ENCODE measurements around the gene TUB. TPM values are rescaled to one million over a fixed set of nuclear protein-coding genes. Genes with fewer than 3 reads are reported as not detected.

Gene TUB
- not detected for total RNA-seq

- POLR2A ChIA-PET: interaction anchor here (1.4 kb wide), 1 partner anchor 10 kb away, joined by 3 read pairs; no protein-coding TSS in a partner anchor
- no peak within 1 kb of the TSS for H3K27ac Mint-ChIP-seq
- peaks cover 3% of the 10 kb centered on the region for H3K4me1 Mint-ChIP-seq (ENCODE audit: low read depth)
- no peaks in the 10 kb centered on the region for H3K9me3 Mint-ChIP-seq (ENCODE audit: insufficient read depth)
- DNase-seq (no peak), ATAC-seq (peak; percentile 63)
- H3K36me3 Mint-ChIP-seq (ENCODE audit: low read depth): no peaks in the 10 kb centered on the region
- CTCF ChIA-PET: interaction anchor here (1.0 kb wide), 1 partner anchor 48 kb away, joined by 3 read pairs; no protein-coding TSS in a partner anchor
- H3K27me3 Mint-ChIP-seq (ENCODE audit: low read depth): peaks cover 50% of the 10 kb centered on the region
- H3K4me3 Mint-ChIP-seq: peak within 1 kb of the TSS; percentile 26
Observed at GRCh38 chr11:8080674-8081590, at the start of gene TUB. Gene TUB, plus strand, starts transcription at chr11:8081211. Its CDS starts 300 bp downstream, at chr11:8081511.

GRCh38 chr11:8031248-8032115 is 49.5 kb upstream of the TUB start:
- DNase-seq (peak; percentile 17), ATAC-seq (no peak)
- ChIA-PET POLR2A (no interaction called here), CTCF (interaction anchor here (6.8 kb wide), 1 partner anchor 67 kb away, joined by 93 read pairs; no protein-coding TSS in a partner anchor)
- Mint-ChIP-seq H3K27ac (no peak overlapping the region), H3K36me3 (ENCODE audit: low read depth) (no peaks in the 10 kb centered on the region), H3K4me3 (no peak overlapping the region), H3K27me3 (ENCODE audit: low read depth) (peaks cover 16% of the 10 kb centered on the region), H3K4me1 (ENCODE audit: low read depth) (peaks cover 2% of the 10 kb centered on the region), H3K9me3 (ENCODE audit: insufficient read depth) (no peaks in the 10 kb centered on the region)

- Mint-ChIP-seq H3K4me3 (no peak overlapping the region), H3K4me1 (ENCODE audit: low read depth) (peaks cover 2% of the 10 kb centered on the region), H3K27ac (no peak overlapping the region), H3K36me3 (ENCODE audit: low read depth) (no peaks in the 10 kb centered on the region), H3K9me3 (ENCODE audit: insufficient read depth) (no peaks in the 10 kb centered on the region), H3K27me3 (ENCODE audit: low read depth) (peaks cover 15% of the 10 kb centered on the region)
- ChIA-PET CTCF (interaction anchor here (1.1 to 6.8 kb wide), 9 partner anchors 10 to 66 kb away, joined by 3 to 93 read pairs (median 7); partner anchors contain the start of gene EIF3F), POLR2A (no interaction called here)
- ATAC-seq (no peak), DNase-seq (peak; percentile 15)
Observed at GRCh38 chr11:8032122-8032521, 48.9 kb upstream of the TUB start.

- ATAC-seq (peak; percentile 18), DNase-seq (no peak)
- Mint-ChIP-seq H3K9me3 (ENCODE audit: insufficient read depth) (no peaks in the 10 kb centered on the region), H3K4me1 (ENCODE audit: low read depth) (peaks cover 2% of the 10 kb centered on the region), H3K4me3 (no peak overlapping the region), H3K27ac (no peak overlapping the region), H3K36me3 (ENCODE audit: low read depth) (no peaks in the 10 kb centered on the region), H3K27me3 (ENCODE audit: low read depth) (peaks cover 15% of the 10 kb centered on the region)
- ChIA-PET POLR2A (no interaction called here), CTCF (interaction anchor here (0.7 to 6.8 kb wide), 22 partner anchors 11 to 535 kb away, joined by 3 to 93 read pairs (median 4); partner anchors contain the start of gene EIF3F)
Observed at GRCh38 chr11:8032576-8033304, 48.3 kb upstream of the TUB start.

- DNase-seq: peak; percentile 53
- Mint-ChIP-seq H3K9me3 (ENCODE audit: insufficient read depth) (no peaks in the 10 kb centered on the region), H3K4me1 (ENCODE audit: low read depth) (peaks cover 2% of the 10 kb centered on the region), H3K4me3 (no peak overlapping the region), H3K36me3 (ENCODE audit: low read depth) (no peaks in the 10 kb centered on the region), H3K27ac (no peak overlapping the region), H3K27me3 (ENCODE audit: low read depth) (peaks cover 11% of the 10 kb centered on the region)
- ATAC-seq: peak; percentile 83
- CTCF ChIA-PET: interaction anchor here (0.7 to 6.8 kb wide), 23 partner anchors 11 to 534 kb away, joined by 3 to 93 read pairs (median 4); partner anchors contain the start of gene EIF3F
- POLR2A ChIA-PET: no interaction called here
Observed at GRCh38 chr11:8033305-8034105, 47.5 kb upstream of the TUB start.

GRCh38 chr11:8034106-8034585 is 46.9 kb upstream of the TUB start:
- ChIA-PET CTCF (interaction anchor here (0.8 to 6.8 kb wide), 7 partner anchors 12 to 64 kb away, joined by 3 to 93 read pairs (median 4); no protein-coding TSS in a partner anchor), POLR2A (no interaction called here)
- ATAC-seq (no peak), DNase-seq (peak; percentile 13)
- Mint-ChIP-seq H3K4me1 (ENCODE audit: low read depth) (peaks cover 2% of the 10 kb centered on the region), H3K27ac (no peak overlapping the region), H3K36me3 (ENCODE audit: low read depth) (no peaks in the 10 kb centered on the region), H3K27me3 (ENCODE audit: low read depth) (peaks cover 8% of the 10 kb centered on the region), H3K9me3 (ENCODE audit: insufficient read depth) (no peaks in the 10 kb centered on the region), H3K4me3 (no peak overlapping the region)

GRCh38 chr11:8034604-8035190 is 46.3 kb upstream of the TUB start:
- DNase-seq (peak; percentile 8), ATAC-seq (no peak)
- H3K27ac Mint-ChIP-seq: no peak overlapping the region
- peaks cover 5% of the 10 kb centered on the region for H3K27me3 Mint-ChIP-seq (ENCODE audit: low read depth)
- POLR2A ChIA-PET: interaction anchor here (0.6 kb wide), 1 partner anchor 34 kb away, joined by 5 read pairs; no protein-coding TSS in a partner anchor
- H3K36me3 Mint-ChIP-seq (ENCODE audit: low read depth): no peaks in the 10 kb centered on the region
- H3K4me1 Mint-ChIP-seq (ENCODE audit: low read depth): peaks cover 2% of the 10 kb centered on the region
- no peaks in the 10 kb centered on the region for H3K9me3 Mint-ChIP-seq (ENCODE audit: insufficient read depth)
- no peak overlapping the region for H3K4me3 Mint-ChIP-seq
- CTCF ChIA-PET: interaction anchor here (1.2 to 6.8 kb wide), 4 partner anchors 13 to 64 kb away, joined by 3 to 93 read pairs (median 16); no protein-coding TSS in a partner anchor

- Mint-ChIP-seq H3K27ac (no peak overlapping the region), H3K4me1 (ENCODE audit: low read depth) (peaks cover 2% of the 10 kb centered on the region), H3K9me3 (ENCODE audit: insufficient read depth) (no peaks in the 10 kb centered on the region), H3K36me3 (ENCODE audit: low read depth) (no peaks in the 10 kb centered on the region), H3K4me3 (no peak overlapping the region), H3K27me3 (ENCODE audit: low read depth) (peaks cover 3% of the 10 kb centered on the region)
- DNase-seq (peak; percentile 1), ATAC-seq (no peak)
- ChIA-PET CTCF (interaction anchor here (1.2 to 6.8 kb wide), 2 partner anchors 55 to 63 kb away, joined by 3 to 93 read pairs; no protein-coding TSS in a partner anchor), POLR2A (interaction anchor here (0.6 kb wide), 1 partner anchor 34 kb away, joined by 5 read pairs; no protein-coding TSS in a partner anchor)
Observed at GRCh38 chr11:8035200-8035855, 45.7 kb upstream of the TUB start.

GRCh38 chr11:8036002-8036802 is 44.8 kb upstream of the TUB start:
- Mint-ChIP-seq H3K4me3 (no peak overlapping the region), H3K4me1 (ENCODE audit: low read depth) (peaks cover 2% of the 10 kb centered on the region), H3K27ac (no peak overlapping the region), H3K27me3 (ENCODE audit: low read depth) (peaks cover 3% of the 10 kb centered on the region), H3K36me3 (ENCODE audit: low read depth) (no peaks in the 10 kb centered on the region), H3K9me3 (ENCODE audit: insufficient read depth) (no peaks in the 10 kb centered on the region)
- ATAC-seq (no peak), DNase-seq (peak; percentile 7)
- CTCF ChIA-PET: interaction anchor here (6.8 kb wide), 1 partner anchor 62 kb away, joined by 93 read pairs; no protein-coding TSS in a partner anchor
- POLR2A ChIA-PET: no interaction called here
